ENCODE results near the gene C8B. TPM values are rescaled to one million over a fixed set of nuclear protein-coding genes. Genes with fewer than 3 reads are reported as not detected.

The C8B gene
- total RNA-seq, 1 experiment from 2014 or later: not detected

GRCh38 chr1:56903778-56904177 is 62.0 kb downstream of the C8B start:
- Histone ChIP-seq H3K56ac (ENCODE audit: insufficient read length, low read depth, low read length) (no peak overlapping the region), H4K20me1 (ENCODE audit: control insufficient read depth, insufficient read depth, insufficient read length) (no peaks in the 10 kb centered on the region), H4K5ac (ENCODE audit: insufficient read length, low read depth, low read length) (no peak overlapping the region), H3K9ac (ENCODE audit: extremely low read depth, insufficient read length, low read length) (no peak overlapping the region), H3K79me2 (ENCODE audit: insufficient read depth, low read length) (no peaks in the 10 kb centered on the region), H3K14ac (ENCODE audit: insufficient read depth, low read length) (no peak overlapping the region), H2AFZ (ENCODE audit: low read length) (no peak overlapping the region), H4K91ac (ENCODE audit: insufficient read length, low read depth, low read length) (no peak overlapping the region), H3K23me2 (ENCODE audit: insufficient read length, low read depth, low read length, poor library complexity, severe bottlenecking) (peaks cover 3% of the 10 kb centered on the region), H2BK15ac (ENCODE audit: low read depth, low read length) (no peak overlapping the region), H3T11ph (ENCODE audit: low read length) (no peak overlapping the region), H2BK5ac (ENCODE audit: insufficient read length, low read length) (no peak overlapping the region), H4K8ac (replicated peaks; ENCODE audit: insufficient read length, low read depth, low read length) (no peak overlapping the region), H3K27me3 (ENCODE audit: insufficient read depth, low read length) (no peaks in the 10 kb centered on the region), H3K23ac (ENCODE audit: insufficient read length, low read depth, low read length) (no peak overlapping the region), H3K4me2 (ENCODE audit: insufficient read depth, insufficient read length, low read length) (no peak overlapping the region), H3K27ac (ENCODE audit: insufficient read length, low read depth, low read length) (no peak overlapping the region), H3K79me1 (ENCODE audit: insufficient read depth, low read depth, low read length, poor library complexity, severe bottlenecking) (no peaks in the 10 kb centered on the region), H3K4me1 (ENCODE audit: insufficient read depth, low read length) (no peaks in the 10 kb centered on the region), H3K9me3 (ENCODE audit: control insufficient read depth, low read depth, low read length) (no peaks in the 10 kb centered on the region), H2AK5ac (ENCODE audit: insufficient read length, low read length) (no peak overlapping the region), H2BK20ac (ENCODE audit: low read depth, low read length, poor library complexity, severe bottlenecking) (no peak overlapping the region), H3K4ac (ENCODE audit: low read depth, low read length) (no peak overlapping the region), H2BK120ac (ENCODE audit: low read depth, low read length, poor library complexity, severe bottlenecking) (no peak overlapping the region), H3K18ac (ENCODE audit: insufficient read length, low read depth, low read length) (no peak overlapping the region), H2BK12ac (ENCODE audit: insufficient read length, low read depth, low read length) (no peak overlapping the region)
- no peak for DNase-seq
- no peak overlapping the region for H3K4me3 Mint-ChIP-seq
- TF ChIP-seq CTCF (conservative IDR thresholded peaks at IDR 0.05): no peak
- peaks cover 0 to 3% of the 10 kb centered on the region in 2 experiments; a peak in 2 of 4 replicates for H3K4me1 Mint-ChIP-seq
- H3K27ac Mint-ChIP-seq: no peak overlapping the region
- H3K9me3 Mint-ChIP-seq: no peaks in the 10 kb centered on the region
- WGBS (ENCODE audit: extremely low coverage, insufficient read length, low lambda C conversion rate): no CpG with 5 or more reads among the region's 1 CpG
- H3K27me3 Mint-ChIP-seq (ENCODE audit: low read depth): peaks cover 7% of the 10 kb centered on the region; the same call in 1 of the 2 replicates
- H3K36me3 Mint-ChIP-seq (ENCODE audit: insufficient read depth in 1 of 3, low read depth in 3 of 3): no peaks in the 10 kb centered on the region

Measured in H9 (cell line).